ENCODE data around the gene HES2.

Gene HES2

DNA sequence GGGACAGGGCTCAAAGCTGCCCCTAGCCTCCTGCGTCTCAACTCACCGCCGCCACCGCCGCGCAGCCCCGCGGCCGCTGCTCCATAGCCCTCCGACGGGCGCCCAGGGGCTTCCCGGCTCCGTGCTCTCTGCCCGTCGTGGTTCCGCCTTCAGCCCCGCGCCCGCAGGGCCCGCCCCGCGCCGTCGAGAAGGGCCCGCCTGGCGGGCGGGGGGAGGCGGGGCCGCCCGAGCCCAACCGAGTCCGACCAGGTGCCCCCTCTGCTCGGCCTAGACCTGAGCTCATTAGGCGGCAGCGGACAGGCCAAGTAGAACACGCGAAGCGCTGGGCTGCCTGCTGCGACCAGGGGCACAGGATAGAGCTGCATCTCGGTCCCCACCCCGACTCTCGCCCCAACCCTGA, 46.3 kb upstream of the HES2 start, which contains the start of gene TNFRSF25:
TNFRSF25 (minus strand) TSS at position 151 of the 400 bp plus-strand sequence; CDS start at position 85, 66 bp downstream.
- ChIA-PET CTCF (interaction anchor here (1.8 kb wide), 1 partner anchor 14 kb away, joined by 4 read pairs; no protein-coding TSS in a partner anchor), POLR2A (no interaction called here)
- TF ChIP-seq, protein P1, sequence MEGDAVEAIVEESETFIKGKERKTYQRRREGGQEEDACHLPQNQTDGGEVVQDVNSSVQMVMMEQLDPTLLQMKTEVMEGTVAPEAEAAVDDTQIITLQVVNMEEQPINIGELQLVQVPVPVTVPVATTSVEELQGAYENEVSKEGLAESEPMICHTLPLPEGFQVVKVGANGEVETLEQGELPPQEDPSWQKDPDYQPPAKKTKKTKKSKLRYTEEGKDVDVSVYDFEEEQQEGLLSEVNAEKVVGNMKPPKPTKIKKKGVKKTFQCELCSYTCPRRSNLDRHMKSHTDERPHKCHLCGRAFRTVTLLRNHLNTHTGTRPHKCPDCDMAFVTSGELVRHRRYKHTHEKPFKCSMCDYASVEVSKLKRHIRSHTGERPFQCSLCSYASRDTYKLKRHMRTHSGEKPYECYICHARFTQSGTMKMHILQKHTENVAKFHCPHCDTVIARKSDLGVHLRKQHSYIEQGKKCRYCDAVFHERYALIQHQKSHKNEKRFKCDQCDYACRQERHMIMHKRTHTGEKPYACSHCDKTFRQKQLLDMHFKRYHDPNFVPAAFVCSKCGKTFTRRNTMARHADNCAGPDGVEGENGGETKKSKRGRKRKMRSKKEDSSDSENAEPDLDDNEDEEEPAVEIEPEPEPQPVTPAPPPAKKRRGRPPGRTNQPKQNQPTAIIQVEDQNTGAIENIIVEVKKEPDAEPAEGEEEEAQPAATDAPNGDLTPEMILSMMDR (IDR thresholded peaks at IDR 0.05; ENCODE audit: control extremely low read depth, extremely low read depth, low read depth, missing control alignments): no peak
- no peak for DNase-seq (ENCODE audit: extremely low spot score)

DNA sequence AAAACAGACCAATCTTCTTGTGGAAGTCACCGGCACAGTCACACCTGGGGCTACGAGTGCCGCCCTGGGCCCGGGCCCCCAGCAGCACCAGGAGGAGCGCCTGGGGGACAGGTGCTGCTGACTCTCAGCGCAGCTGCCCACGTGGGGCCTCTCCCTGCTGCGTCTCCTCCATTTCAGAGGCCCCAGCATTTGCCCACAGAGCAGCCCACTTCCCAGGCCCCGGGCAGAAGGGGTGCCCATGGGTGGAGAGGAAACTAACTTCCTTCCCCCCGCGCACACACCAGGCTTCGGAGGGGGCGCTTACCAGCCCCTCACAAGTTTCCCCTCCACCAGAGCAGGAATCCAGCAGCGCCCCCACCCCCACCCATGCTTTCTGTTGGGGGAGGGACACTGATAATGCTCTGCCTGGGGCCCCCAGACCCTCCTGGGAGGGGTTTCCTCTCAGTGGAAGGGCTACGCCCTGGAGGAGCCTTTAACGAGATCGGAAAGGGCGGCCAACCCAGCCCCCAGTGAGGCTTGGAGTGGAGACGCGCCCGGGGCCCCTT, 45.8 kb upstream of the HES2 start:
- DNase-seq (ENCODE audit: extremely low spot score): no peak
- TF ChIP-seq, protein P1 (IDR thresholded peaks at IDR 0.05; ENCODE audit: control extremely low read depth, extremely low read depth, low read depth, missing control alignments): no peak
- ChIA-PET POLR2A (no interaction called here), CTCF (interaction anchor here (0.8 kb wide), 1 partner anchor 24 kb away, joined by 3 read pairs; no protein-coding TSS in a partner anchor)

DNA sequence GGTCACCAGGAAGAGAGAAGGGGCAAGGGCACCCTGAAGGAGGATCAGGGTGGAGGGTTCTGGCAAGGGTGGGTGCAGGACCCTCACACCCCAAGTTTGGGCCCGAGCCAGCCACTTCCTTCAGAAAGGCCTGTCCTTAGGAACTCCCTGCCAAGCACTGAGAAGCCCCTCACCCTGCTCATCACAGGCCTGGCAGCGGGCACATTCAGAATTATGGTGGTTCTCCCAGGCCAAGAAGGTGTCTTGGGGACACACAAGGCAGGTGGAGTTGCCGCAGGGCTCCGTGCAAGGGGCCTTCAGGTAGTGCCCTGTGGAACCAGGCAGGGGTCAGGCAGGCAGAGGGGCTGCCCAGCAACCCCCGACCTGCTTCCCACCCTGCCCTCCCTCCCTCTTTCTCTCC, 45.2 kb upstream of the HES2 start:
- POLR2A ChIA-PET: no interaction called here
- CTCF ChIA-PET: interaction anchor here (0.8 kb wide), 1 partner anchor 25 kb away, joined by 3 read pairs; no protein-coding TSS in a partner anchor

DNA sequence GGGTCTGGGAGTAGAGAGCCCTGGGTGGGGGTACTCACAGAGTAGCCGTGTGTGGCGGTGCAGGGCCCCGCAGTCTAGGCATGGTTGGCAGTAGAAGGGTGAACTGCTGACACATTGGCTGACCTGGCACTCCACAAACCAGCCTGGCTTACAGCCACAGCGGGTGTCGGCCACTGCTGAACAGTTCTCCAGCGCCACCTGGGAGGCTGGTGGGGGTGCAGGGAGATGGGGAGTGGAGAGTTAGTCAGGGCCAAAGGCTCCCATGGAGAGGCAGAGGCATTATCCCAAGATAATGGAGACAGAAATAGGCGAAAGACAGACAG, 44.8 kb upstream of the HES2 start:
- TF ChIP-seq, protein P1 (IDR thresholded peaks at IDR 0.05; ENCODE audit: control extremely low read depth, extremely low read depth, low read depth, missing control alignments): no peak
- POLR2A ChIA-PET: no interaction called here
- CTCF ChIA-PET: interaction anchor here (0.8 kb wide), 1 partner anchor 25 kb away, joined by 3 read pairs; no protein-coding TSS in a partner anchor
- DNase-seq (ENCODE audit: extremely low spot score): no peak

More for the DNA sequence above, 45.2 kb upstream of the HES2 start:
- DNase-seq (ENCODE audit: extremely low spot score): no peak
- TF ChIP-seq, protein P1 (IDR thresholded peaks at IDR 0.05; ENCODE audit: control extremely low read depth, extremely low read depth, low read depth, missing control alignments): no peak

DNA sequence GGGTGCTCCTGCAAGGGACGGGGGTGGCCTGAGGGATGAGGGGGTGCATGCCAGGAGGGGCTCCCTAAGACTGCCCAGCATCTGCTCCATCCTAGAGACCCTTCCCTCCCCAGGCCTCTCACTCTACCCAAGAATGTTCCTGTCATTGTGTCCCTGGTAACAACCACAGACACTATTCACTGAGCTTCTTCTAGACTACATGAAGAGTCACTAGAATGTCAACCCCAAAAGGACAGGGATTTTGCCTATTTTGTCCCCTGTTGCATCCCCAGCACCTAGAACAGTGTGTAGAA, 43.3 kb upstream of the HES2 start:
- TF ChIP-seq, protein P1 (IDR thresholded peaks at IDR 0.05; ENCODE audit: control extremely low read depth, extremely low read depth, low read depth, missing control alignments): no peak
- CTCF ChIA-PET: interaction anchor here (1.1 to 1.2 kb wide), 3 partner anchors 13 to 24 kb away, joined by 3 read pairs; no protein-coding TSS in a partner anchor
- DNase-seq (ENCODE audit: extremely low spot score): no peak
- POLR2A ChIA-PET: no interaction called here

DNA sequence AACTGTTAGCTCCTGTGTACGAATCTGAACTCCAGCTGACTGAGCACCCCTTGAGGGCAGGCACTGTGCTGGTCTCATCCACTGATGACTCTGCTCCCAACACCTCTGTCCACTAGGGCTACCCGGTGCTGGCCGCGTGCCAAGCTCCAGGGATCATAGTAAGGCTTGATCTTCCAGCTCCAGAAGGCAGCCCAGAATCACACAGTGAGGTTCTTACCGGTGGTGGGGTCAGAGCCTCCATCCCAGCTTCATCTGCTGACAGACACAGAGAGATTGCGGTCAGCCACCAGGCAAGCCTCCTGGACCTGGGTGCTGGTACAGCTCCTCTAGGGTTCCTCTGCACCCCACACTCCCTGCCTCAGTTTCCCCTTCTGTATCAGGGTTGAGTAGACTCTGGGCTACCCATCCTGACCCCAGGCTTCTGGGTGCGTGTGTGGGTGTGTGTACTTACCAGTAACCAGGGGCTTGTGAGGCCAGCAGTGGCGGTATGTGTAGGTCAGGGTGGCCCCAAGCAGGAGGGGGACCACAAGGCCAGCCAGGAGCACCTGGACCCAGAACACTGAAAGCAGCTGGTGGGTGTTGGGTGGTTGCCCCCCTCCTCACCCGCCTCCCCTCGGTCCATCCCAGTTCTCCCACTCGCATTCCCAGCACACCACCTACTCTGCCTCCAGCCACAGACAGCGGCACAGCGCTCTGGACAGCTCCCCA, 42.8 kb upstream of the HES2 start:
- POLR2A ChIA-PET: no interaction called here
- DNase-seq (ENCODE audit: extremely low spot score): no peak
- TF ChIP-seq, protein P1 (IDR thresholded peaks at IDR 0.05; ENCODE audit: control extremely low read depth, extremely low read depth, low read depth, missing control alignments): no peak
- CTCF ChIA-PET: interaction anchor here (0.8 to 1.2 kb wide), 6 partner anchors 13 to 25 kb away, joined by 3 to 4 read pairs (median 3); no protein-coding TSS in a partner anchor
